T-helper 2 cell (primary cell): ENCODE measurements around the gene LTA4H.
"Not testable (repeated sequence)": the region's sequence is repeated elsewhere in the genome, so short reads cannot be mapped to it uniquely, and the experiment has no call there.

ENCODE experiments used
- DNase-seq, 5 experiments: peaks; one replicate each; pipeline versions ENCODE4 v3.0.0 to v3.0.0-alpha.2; 2012 to 2022
- total RNA-seq, 2 donors: gene quantifications; one replicate each; lab custom pipeline; 2026; lab: John Stamatoyannopoulos, UW

The LTA4H gene
- total RNA-seq = 66.1 to 71.0 reads per million in 2 donors

DNA sequence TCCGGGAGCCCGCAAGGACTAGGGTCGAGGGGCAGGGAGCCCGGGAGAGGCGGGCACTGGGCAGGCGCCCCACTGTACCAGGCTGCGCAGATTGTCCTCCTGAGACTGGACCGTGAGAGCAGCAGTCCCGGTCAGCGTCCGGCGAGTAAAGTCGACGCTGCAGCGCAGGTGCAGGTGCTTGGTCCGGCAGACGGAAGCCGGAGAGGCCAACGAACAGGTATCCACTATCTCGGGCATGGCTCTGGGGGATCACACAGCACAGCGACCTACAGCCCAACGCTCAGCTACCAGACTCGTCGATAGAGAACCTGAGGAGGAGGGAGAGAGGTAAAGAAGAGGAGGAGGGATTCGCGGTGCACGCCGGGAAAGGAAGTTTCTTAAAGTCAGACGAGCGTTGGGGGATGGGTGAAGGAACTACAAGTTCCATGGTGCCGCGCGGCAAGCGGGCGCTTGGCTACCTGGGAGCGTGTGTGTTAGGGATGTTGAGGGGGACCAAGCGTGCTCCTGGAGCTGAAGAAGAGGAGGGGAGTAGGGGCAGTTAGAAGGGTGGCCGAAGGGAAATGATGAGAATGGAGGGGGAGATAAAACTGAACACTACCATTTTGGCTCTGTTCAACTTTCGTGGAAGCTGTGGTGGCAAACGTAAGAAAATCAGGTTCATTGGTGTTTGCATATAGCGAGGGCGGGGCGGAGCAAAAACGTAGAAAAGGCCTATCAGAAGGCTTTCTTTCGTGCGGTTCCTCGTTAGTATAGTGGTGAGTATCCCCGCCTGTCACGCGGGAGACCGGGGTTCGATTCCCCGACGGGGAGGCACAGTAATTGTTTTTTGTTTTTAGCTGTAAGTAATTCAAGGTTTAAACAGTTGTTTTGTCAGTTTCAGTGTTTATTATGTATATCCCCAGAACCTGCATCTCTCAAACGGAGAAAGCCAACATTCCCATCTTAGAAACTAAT, at the start of gene LTA4H:
Gene LTA4H (minus strand): TSS at position 305 of the 954 bp plus-strand sequence. CDS start 68 bp downstream, at position 237.
- DNase-seq = peak; percentile 80 to 99 (median 95)

DNA sequence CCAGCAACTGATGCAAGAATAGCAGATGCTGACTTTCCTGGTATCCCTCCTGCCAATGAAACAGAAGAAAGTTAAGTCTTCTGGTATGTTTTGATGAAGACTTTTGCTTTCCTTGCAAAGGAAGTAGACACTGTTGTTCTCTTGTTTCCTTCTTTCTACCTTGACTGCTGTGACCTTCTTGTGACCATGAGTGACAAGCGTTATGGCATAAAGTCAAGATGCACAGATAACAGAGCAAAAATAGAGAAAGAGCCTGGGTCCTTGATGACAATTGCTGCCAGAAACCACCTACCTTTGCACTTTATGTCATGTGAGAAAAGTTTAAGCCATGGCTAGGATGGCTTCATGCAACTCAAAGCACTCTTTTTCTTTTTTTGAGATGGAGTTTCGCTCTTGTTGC, 49.2 kb upstream of the LTA4H start:
- no peak for DNase-seq

DNA sequence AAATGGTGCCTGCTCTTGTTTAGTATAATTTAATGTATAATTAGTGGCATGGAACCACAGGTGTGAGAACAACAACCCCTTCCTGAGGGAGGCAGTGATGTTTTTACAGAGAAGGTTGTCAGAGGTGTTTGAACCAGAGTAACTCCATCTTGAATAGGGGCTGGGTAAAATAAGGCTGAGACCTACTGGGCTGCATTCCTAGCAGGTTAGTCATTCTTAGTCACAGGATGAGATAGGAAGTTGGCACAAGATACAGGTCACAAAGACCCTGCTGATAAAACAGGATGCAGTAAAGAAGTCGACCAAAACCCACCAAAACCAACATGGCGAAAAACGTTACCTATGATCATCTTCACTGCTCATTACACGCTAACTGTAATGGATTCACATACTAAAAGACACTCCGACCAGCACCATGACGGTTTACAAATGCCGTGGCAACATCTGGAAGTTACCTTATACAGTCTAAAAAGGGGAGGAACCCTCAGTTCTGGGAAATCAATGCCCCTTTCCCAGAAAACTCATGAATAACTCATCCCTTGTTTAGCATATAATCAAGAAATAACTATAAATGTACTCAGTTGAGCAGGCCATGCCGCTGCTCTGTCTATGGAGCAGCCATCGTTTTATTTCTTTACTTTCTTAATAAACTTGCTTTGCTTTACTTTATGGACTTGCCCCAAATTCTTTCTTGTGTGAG, 47.8 kb upstream of the LTA4H start:
- DNase-seq = no peak

DNA sequence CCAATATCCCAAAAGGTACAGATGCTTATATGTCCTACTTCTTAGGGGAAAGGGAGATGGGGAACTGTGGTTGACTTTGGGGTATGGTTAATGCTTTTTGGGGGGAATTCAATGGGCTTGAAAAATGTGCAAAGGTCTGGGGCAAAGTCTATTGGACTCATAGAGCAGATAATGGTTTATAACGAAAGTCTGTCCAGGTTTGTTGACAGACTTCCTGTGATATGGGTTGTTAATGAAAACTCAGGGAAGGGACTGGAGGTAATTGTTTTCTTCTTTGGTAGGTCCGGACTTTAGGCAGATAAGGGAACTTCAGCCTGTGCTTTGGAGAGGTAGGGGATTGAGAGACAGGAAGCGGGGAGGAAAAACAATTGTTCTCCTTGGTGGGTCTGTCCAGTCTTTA, 46.2 kb upstream of the LTA4H start:
- DNase-seq = no peak

DNA sequence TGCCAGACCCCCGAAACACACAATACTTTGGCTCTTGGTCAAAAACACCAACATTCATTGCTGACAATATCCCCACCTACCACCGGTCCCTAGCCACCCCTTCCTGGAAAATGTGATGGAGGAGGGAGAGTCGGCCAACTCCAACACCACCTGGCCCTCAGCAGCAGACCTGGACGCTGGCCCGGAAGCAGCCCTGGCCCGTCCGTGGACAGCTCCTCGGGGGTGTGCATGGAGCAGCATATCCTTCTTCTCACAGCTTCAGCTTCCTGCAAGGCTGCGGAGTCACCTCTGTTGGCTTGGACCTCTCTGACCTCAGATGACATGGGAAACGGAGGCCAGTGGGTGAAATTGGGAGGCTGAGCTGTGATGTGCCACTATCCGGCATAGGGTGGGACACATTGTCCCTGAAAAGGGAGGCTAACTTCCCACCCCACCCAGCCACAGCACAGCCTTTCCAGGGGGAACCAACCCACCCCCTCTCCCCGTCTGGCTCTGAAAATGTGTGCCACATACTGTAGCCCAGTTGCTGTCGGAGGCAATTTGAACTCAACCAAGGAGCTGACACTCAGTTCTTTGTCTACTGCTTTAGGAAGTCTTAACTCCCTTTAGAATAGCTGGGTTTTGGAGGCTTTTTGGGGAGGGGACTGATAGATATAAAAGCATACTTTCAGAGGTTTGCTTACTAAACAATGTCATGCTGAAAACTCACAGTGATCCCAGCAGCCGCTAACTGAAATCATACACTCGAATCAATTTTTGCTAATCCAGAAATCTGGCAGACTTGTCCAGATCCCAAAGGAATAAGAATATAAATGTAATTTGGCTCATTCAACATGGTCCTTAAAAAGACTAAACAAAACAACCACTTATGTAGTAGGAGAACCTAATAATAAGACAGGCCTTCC, 43.1 kb upstream of the LTA4H start:
- DNase-seq = no peak

DNA sequence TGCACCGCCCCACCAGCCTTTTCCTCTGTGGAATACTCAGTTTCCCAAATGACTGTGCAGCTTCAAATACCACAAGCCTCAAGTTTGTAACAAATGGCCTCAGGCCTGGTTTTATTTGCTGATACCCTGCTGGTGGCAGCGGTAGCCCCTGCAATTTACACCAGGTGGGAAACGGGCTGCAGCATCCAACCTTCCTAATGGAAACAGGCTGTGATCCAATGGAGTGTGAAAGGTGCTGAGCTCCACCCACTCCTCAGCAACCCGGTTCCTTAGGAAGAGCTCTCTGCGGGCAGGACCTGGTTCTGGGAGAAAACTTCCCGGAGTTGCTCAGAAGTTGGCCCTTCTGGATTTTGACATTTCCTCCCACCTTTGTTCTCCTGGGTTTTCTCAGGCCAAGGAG, 41.7 kb upstream of the LTA4H start:
- no peak for DNase-seq

DNA sequence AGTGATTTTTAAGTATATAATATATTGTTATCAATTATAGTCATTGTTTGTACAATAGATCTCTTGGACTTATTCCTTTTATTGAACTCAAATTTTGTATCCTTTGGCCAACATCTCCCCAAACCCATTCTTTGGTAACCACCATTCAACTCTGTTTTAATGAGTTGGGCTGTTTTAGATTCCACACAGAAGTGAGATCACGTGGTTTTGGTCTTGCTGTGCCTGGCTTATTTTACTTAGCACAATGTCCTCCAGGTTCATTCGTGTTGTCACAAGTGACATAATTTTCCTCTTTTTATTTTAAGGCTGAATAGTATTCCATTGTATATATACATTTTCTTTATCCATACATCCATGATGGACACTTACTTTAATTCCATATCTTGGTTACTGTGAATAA, 40.2 kb upstream of the LTA4H start:
- no peak for DNase-seq

DNA sequence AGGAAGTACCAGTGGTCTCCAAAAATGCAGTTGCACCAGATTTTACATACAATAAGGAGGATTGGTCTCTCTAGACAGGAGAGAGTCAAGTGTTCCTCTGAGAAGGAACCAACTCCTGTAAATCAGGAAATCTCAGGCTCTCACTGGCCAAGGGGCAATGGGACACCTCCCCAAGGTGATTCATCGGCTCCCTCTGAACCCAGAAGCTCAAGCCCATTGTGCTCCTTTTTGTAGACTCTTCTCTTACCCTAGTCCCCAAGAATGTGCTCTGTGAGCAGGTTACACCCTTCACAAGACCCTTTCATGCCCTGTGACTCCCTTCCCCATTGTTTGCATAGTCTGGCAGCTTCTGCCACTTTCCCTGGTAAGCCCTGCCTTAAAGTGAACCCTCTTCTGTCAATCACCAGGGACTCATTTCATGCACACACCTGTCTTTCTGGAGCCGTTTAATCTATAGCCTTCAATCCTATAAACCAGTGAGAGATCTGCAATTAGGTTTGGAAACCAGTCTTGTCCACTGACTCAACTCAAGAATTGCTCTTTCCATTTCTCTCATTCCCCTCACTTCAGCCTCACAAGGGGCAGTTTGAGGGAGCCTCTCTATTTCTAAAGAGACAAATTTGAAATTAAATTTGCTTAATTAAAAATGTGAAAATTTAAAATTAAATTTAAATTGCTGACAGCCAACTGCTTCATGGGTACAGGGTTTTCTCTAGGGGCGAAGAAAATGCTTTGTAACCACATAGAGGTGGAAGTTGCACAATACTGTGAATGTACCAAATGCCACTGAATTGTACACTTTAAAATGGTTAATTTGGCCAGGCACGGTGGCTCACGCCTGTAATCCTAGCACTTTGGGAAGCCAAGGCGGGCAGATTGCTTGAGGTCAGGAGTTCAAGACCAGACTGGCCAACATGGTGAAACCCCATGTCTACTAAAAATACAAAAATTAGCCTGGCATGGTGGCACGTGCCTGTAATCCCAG, 38.3 kb upstream of the LTA4H start:
- no peak for DNase-seq

DNA sequence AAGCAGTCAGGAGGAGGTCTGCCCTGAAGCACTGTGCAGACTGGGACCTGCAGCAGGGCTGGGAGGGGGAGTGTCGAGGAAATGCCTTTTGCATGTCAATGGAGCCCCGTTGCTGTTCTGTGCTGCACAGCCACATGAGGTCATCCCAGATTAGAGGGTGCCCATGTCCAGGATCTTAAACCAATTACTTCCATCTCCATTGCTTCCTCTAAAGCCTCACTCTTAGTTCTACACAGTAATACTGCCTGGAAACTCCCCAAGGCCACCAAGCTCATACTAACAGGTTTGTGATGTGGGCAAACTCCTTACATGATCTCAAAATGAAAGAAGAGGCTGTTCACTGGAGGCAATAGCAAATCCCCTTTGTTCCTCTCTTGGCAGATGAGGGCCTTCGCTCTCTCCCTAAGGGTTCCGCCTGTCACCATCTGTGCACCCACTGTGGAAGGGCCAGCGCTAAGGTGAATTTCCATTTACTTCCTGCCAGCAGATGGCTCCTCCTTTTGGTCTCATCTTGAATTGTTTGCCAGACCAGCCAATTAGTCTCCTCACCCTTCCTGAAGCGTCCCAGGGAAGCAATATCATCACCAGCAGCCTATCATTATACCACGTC, 35.4 kb upstream of the LTA4H start:
- peak in 1 of 5 experiments; percentile 10 for DNase-seq

DNA sequence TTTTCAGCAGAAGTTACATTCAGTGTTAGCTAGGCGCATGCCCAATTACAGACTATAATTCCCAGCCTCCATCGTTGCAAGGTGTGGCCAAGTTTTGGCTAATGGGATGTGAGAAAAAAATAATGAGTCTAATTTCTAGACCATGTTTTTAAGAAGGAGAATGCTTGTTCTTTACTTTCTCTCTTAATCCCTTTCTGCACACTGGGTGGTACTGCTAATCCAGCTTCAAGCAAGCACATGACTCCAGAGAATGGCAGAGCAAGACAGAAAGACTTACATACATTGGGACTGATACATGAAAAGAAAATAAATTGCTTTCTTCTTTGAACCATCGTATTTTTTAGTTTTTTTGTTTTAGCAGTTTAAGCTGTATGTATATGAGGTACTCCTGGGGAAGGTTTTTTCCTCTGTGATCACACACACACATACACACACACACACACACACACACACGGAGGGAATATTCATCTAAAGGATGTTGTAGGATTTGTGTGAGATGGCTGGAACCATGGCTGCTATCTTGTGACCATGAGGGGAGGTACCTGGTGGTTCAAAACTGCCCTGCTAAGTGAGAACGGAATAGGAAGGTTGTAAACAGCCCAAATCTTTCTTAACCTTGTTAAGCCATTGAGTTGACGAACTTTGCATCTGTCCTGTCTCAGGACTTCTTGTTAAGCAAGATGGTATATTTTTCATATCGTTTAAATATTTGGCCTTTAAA, 34.3 kb upstream of the LTA4H start:
- DNase-seq = no peak

DNA sequence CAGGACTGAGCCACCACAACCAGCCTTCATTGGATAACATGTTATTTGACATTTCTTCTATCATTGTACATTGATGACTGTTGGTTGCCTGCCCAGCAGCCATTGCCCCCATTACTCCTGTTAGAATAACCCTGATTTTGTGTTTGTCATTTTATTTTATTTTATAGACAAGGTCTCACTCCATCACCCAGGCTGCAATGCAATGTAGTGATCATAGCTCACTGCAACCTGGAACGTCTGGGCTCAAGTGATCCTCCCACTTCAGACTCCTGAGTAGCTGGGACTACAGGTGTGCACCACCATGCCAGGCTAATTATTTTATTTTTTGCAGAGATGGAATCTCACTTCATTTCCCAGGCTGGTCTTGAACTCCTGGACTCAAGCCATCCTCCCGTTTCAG, 33.2 kb upstream of the LTA4H start:
- no peak for DNase-seq

DNA sequence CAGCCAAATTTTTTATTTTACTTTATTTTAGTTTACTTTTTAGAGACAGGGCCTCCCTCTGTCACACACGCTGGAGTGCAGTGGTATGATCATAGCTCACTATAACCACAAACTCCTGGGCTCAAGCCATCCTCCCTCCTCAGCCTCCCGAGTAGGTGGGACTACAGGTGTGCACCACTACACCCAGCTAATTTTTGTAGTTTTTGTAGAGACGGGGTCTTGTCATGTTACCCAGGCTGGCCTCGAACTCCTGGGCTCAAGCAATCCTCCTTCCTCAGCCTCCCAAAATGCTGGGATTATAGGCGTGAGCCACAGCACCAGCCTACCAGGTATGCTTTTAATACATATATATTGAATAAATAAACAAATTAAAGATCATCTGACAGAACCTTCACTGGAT, 32.7 kb upstream of the LTA4H start:
- no peak for DNase-seq

DNA sequence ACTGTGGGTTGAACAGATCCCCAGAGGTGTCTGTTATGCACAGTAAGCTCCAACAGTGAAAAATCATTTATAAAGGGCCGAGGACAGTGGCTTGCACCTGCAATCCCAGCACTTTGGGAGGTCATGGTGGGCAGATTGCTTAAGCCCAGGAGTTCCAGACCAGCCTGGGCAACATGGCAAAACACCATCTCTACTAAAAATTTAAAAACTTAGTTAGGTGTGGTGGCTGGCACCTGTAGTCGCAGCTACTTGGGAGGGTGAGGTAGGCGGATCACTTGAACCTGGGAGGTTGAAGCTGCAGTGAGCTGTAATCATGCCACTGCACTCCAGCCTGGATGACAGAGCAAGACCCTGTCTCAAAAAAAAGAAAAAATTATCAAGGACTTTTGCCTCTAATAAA, 30.4 kb upstream of the LTA4H start:
- DNase-seq = not testable (repeated sequence)

DNA sequence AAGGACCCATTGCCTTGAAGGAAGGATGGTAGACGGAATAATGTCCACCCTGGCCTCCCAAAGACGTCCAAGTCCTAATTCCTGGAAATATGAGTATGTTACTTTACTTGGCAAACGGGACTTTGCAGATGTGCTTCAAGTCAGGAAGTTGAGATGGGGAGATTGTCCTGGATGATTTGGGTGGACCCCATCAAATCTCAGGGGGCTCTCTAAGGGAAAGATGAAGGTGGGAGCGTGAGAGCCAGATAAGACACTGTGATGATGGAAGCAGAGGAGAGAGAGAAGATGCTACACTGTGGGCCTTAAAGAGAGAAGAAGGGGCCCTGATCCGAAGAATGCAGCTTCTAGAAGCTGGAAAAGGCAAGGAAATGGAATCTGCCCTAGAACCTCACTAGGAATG, 29.6 kb upstream of the LTA4H start:
- DNase-seq = no peak

DNA sequence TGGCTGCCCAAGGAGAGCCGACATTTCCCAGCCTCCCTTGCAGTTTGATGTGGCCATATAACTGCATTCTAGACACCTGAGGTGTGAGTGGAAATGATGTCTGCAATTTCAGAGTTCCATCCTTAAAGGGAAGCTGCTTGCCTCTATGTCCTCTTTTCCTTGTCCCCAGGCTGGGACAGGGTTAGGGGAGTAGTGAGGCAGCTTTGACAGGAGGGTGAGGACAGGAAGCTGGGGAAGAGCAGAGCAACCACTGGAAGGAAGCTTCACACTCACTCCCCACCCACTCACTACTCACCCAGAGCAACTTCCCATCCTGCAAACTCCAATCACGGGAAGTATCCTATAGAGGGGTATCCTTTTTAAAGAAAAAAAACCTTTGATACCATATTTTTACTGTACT, 28.9 kb upstream of the LTA4H start:
- no peak for DNase-seq

DNA sequence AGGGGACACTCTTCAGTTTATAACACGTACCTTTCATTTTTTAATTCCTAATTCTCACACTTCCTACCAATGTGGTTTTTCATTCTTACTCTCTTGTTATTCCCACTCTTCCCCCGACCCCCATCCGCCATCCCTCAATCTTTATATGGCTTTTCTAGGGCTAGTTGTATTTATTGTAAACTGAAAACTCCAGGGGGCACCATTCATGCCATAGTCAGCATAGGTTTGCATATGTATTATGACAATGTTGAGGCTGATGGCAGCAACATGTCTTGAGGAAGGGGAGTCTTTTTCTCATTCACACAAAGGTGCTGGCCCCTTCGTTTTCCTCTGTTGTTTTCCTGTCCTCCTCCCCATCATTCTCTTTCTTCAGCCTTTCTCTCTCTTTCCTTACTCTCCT, 27.7 kb upstream of the LTA4H start:
- DNase-seq = peak in 1 of 5 experiments; percentile 66

DNA sequence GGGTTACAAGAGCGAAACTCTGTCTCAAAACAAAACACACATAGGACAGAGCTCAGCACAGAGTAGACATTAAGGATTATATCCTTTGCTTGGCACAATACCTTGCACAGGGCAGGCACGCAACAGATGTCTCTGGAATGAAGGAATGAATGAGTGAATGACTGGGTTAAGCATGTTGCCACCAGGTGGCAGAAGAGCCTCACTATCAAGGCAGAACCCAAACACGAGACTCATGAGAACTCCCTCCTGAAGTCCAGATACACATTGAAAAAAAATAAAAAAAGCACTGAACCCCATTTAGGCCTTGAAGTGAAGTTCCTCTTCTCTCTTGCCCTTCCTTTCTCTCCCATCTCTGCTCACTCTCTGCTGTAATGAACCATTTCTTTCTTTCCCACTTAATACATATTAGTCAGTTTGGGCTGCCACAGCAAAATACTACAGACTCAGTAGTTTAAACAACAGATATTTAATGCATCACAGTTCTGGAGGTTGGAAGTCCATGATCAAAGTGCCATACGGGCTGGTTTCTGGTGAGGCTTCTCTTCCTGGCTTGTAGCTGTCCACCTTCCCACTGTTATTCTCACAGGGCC, 26.6 kb upstream of the LTA4H start:
- peak; percentile 27 to 85 (median 62) for DNase-seq

DNA sequence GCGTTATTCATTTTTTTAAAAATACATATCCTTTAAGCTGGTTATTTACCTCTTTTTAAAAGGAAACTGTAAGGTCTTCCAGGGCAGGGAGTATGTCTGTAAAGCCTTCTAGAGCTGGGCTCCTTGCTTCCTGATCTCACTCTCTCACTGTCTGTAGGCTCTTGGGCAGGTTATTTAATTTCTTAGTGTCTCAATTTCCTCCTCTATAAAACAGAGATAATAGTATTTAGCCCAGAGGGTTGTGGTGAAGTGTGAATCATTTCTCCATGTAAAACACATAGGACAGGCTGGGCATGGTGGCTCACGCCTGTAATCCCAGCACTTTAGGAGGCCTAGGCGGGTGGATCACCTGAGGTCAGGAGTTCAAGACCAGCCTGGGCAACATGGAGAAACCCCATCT, 25.9 kb upstream of the LTA4H start:
- DNase-seq = no peak

DNA sequence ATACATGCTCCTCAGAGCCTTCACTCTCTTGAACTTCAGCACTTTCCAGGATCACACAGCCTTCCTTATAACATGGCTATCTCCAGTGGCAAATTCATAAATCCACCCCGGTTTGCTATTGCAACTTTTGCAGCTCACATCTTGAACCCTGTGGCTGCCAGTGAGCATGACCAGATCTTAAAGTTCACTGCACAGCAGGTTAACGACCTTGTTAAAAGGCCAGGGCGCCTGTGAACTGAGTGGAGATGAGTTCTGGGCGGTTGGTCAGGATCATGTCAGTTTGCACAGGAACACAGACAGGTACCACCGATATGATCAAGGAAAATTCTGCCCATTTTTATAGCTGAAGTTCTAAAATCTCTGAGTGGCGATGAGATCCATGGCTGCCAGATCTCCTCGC, 24.7 kb upstream of the LTA4H start:
- DNase-seq = no peak

DNA sequence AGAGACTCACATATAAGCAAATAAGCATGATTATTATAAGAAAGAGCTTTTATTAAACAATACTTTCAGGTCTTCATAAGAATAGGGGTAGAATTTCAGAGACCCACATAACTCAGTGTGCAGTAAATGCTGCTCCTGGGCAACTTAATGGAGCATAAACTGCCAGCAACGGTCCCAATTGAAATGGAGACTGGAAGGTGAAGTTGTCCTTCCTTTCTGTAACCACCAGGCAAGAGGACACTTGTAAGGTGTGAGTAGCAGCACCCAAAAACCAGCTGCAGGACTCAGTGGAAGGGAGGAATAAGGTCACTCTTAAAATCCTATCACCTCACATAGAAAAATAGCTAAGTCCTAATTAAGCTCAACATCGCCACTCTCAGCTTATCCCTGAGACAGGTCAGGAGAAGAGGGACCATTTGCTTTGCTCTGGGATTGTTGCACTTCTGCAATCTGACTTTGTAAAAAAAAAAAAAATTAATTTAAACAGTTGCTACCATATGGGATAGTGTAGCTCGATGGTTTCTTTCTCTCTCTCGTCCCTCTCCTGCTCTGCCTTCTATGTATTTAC, 22.7 kb upstream of the LTA4H start:
- DNase-seq = no peak
